Astrocyte of the hippocampus (primary cell): Measurements from ENCODE around the gene VSIG10L2.
A peak's percentile ranks its signal among the peaks of the same experiment; 100 is the strongest.
"Not testable (repeated sequence)": the region's sequence is repeated elsewhere in the genome, so short reads cannot be mapped to it uniquely, and the experiment has no call there.

Experiments used
- DNase-seq: peaks from one replicate; pipeline ENCODE4 v3.0.0; 2011; ENCODE audit warnings: low read depth, low spot score

Gene VSIG10L2

DNA sequence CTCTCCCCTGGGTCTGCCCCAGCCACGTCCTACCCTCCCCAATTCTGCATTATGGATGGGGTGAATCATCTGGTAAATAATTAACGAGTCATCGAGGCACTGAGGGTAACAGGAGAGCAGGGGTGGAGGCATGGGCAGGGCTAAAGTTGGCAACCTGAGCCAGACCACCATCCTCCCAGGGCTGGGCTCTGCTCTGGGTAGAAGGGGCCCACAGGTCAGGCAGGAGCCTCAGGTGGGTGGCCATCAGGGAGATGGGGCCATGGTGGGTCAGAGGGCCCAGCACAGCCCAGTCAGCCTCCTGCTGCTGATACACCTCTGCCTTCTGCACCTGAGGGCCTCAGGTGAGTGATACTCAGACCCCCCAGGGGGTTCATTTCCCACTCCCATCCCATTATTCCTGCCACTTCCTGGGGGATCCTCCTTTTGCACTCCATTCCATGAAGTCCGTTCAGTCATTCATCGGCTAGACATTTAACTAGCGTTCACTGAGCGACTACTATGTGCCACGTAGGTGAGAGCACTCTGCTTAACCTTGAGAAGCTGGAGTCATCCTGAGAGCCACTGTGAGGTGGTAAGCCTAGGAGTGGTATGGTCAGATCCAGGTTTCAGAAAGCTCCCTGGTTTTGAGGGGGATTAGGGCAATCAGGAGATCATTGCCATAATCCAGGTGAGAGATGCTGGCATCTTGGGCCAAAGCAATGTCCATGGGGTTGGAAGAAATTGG is at the start of gene VSIG10L2:
Gene VSIG10L2 (plus strand): TSS at position 248 of the 724 bp plus-strand sequence. CDS start 12 bp downstream, at position 260.
- DNase-seq, result no peak

DNA sequence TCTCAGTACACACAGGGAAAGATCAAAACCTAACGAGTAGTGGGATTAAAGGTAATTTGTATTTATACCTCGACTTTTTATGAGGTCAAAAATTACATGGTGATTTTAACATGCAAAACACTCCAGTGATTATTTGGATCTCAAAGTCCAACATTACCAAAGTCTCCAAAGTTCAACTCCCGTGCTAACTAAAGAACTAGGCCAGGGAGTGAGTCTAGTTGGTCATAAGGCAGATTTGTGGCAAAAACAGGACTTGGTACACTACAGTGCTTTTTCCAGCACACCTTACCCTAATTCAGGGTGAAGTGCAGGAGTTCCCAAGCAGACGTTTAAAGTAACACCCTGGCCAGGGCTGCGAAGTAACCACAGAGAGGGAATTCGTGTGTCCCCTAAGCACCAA is 44.0 kb upstream of the VSIG10L2 start:
- no peak for DNase-seq

DNA sequence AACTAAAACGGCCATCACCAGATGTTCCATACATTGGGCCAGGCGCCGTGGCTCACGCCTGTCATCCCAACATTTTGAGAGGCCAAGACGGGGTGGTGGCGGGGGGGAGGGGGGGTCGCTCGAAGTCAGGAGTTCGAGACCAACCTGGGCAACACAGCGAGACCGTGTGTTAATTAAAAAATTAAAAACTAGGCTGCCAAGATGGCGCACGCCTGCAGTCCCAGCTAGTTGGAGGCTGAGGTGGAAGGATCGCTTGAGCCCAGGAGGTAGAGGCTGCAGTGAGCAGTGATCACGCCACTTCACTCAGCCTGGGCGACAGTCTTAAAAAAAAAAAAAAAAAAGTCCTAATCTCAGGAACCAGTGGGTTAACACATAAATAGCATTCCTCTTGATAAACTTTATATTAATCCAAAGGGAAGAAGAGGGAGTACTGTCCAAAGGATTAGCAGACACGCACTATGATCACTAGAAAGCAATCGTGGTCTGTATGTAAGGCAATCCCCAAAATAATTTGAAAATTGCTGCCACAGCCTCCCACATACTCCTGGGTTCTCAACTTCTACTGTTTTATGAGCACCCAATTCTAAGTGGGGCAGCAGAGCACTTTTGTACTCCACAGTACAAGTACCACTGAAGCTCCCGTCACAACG is 43.4 kb upstream of the VSIG10L2 start:
- no peak for DNase-seq

DNA sequence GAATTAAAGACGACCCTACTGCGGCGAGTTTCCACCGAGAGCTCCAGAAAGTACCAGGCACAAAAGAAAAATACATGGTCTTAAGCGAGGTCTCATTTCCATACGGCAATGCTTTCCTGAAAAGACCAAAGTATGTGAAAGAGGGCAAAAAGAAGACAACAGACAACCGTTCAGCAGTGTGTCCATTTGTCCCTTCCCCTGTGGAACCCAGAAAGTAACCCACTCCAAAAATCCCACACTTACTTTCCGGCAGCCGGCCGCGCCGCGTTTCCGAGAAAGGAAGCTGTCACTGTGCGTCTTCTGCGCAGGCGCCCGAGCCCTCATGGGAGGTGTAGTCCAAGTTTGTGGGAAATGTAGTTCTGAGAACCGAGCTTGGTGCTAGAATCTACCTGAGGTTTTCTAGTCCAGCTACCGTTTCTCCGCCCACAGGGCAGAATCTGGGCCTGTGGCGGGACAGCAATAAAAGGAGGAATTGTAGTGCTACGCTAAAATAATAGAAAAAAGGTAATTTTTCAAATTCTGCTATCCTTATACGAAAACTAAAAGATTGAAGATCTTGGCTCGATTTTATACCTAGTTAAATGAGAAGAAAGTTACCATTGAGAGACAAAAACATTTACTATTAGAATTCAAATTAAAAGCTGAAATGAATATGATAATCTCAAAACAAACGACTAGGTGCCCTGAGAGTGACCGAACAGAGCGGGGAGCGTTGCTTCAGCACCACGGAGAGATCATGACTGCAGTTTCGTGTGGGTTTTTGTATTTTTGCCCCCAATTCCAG is 42.7 kb upstream of the VSIG10L2 start, which contains the start of gene PUS3:
Gene PUS3 (minus strand): TSS at position 280 of the 784 bp plus-strand sequence. CDS start 6,922 bp downstream, outside the sequence.
- DNase-seq, result peak; percentile 93

DNA sequence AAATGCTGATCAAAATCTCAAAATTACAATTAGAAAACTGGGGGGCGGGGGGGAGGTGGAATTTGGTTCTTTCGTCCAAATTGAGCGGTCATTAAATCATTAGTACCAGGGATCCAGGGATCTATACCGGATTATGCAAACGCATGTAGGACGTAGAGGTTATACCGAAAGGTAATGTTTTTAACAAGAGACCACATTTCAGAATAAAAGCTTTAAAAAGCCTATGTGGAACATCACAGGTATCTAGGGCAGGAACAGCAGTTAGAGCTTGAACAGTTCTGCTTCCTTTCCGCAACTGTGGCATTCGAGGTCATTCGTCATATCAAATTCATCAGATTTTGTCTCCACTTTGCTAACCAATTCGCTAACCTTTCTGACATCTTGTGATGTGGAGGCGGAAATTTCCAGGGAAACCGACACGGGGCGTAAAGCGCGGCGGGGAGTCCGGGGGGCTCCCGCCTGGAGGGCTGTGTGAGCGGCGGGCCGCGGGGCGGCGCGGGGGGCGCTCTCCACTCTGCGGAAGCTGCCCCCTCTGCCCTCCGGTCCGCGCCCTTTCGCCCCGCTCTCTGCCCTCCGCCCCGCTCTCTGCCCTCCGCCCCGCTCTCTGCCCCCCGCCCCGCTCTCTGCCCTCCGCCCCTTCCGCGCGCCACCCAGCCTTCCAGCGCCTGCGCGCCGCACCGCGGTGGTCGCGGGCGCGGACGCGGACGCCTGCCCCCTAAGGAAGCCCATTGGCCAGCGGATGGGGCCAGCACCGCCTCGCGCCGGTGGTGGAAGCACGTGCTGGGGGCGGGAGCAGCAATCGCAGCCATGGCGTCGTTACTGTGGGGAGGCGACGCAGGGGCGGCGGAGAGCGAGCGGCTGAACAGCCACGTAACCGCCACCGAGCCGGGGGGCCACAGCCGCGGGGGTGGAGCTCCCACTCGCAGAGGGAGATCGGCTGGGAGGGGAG is 41.9 kb upstream of the VSIG10L2 start, which contains the start of gene DDX25:
Gene DDX25 (plus strand): TSS at position 798 of the 949 bp plus-strand sequence. CDS start 10 bp downstream, at position 808.
- DNase-seq, result peak; percentile 33

DNA sequence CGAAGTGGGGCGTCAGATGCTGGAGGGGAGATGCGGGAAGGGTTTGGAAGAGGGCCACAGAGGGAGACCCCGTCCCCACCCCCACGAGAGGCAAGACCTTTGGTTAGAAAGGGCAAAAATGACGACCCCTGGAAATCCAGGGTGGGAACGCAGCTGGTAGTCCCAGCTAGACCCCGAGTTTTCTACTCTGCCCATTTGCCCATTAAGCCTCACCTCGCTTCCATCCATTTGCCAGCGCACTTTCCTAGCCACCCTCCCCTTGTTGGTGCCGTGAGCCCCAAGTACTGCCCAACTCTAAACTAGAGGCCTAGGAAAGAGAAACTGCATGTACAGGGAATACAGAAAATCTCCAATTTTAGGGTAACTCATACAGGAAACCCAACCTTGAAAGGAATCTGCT is 41.2 kb upstream of the VSIG10L2 start:
- no peak for DNase-seq

DNA sequence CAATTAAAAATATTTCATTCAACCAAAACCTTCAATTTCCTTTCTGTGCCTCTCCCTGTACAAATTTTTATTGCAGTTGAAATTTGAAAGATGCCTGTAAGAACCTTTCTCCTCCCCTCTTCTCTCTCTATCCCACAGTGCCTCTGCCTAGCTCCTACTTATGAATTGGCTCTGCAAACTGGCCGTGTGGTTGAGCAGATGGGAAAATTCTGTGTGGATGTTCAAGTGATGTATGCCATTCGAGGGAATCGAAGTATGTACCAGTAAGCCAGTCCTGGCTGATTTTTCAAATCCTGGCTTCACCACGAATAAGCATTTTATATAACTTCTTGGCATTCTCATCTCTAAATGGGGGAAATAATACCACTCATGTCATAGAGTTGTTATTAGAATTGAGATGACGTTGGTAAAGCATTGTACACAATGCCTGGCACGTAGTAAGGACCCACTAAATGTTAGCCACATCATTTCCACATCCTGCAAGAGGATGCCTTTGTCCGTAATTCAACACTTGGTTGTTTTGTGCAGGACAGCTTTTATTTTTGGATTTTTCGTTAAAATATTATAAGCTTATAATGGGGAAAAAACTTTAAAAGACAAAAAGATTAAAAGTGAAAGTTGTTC is 35.5 kb upstream of the VSIG10L2 start:
- DNase-seq, result no peak

DNA sequence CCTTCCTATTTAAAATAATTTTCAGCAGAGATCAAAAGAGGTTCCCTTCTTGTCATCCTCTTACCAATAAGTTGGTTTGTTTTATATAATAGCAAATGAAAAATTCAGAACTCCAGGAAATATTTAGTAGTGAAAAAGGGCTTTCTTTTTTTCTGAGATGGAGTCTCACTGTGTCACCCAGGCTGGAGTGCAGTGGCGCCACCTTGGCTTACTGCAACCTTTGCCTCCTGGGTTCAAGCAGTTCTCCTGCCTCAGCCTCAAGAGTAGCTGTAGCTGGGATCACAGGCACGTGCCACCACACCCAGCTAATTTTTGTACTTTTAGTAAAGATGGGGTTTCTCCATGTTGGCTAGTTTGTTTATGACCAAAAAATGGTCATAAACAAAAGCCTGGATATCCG is 31.2 kb upstream of the VSIG10L2 start:
- not testable (repeated sequence) for DNase-seq

DNA sequence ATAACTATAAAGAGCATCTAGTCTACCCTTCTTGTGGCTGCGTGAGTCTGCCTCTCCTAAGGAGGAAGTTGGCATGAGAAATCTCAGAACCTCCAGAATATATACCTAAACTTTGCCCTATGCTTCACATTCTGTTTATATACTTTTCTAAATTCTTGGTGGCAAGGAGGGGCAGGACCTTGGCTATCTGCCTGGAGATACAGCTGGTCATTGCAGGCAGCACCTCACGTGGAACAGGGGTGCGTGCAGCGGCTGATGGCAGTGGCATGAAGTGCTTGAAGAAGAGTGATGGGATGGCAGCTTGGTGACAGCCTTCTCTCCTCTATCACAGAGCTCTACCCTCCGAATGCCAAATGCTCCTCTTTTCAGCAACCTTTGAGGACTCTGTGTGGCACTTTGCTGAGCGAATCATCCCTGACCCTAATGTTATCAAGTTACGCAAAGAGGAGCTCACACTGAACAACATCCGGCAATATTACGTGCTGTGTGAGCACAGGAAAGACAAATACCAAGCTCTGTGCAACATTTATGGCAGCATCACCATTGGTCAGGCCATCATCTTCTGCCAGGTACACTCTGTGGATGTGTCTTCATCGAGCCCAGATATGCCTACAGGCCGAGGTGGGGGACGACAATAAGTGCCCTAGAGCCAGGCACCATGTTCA is 29.0 kb upstream of the VSIG10L2 start:
- no peak for DNase-seq

DNA sequence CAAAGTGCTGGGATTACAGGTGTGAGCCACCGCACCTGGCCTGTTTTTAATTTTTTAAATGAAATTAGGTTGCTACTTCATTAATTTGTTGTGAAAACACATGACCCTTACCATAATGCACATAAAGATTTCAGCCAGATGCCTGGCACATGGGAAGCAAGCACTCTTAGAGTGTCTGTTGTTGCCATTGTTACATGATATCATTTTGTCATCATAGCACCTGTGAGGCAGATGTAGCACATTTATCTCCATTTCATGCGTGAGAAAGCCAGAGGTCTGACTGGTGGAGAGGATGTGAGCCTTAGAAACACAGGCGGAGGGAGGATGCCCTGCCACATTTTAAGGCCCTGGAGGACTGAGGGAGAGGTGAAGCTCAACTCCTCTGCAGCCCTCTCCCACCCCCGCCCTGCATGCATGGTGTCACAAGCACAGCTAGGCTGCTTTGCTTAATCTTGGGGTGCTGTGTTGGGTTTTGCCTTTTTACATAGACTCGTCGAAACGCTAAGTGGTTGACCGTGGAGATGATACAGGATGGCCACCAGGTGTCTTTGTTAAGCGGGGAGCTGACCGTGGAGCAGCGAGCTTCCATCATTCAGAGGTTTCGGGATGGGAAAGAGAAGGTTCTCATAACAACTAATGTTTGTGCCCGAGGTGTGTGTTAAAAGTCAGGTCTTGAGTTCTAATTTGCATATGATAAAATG is 27.6 kb upstream of the VSIG10L2 start:
- DNase-seq, result no peak

DNA sequence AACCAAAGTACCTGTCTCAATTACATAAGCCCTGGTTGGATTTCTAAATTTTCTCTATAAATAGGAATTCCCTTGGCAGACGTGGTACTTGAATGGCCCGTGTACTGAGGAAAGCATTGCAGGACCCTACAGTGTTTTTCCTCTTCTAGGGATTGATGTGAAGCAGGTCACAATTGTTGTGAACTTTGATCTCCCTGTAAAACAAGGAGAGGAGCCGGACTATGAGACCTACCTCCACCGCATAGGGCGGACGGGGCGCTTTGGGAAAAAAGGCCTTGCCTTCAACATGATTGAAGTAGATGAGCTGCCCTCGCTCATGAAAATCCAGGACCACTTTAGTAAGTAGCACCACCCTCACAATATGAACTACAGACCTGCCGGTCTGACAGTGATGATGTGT is 24.8 kb upstream of the VSIG10L2 start:
- no peak for DNase-seq

DNA sequence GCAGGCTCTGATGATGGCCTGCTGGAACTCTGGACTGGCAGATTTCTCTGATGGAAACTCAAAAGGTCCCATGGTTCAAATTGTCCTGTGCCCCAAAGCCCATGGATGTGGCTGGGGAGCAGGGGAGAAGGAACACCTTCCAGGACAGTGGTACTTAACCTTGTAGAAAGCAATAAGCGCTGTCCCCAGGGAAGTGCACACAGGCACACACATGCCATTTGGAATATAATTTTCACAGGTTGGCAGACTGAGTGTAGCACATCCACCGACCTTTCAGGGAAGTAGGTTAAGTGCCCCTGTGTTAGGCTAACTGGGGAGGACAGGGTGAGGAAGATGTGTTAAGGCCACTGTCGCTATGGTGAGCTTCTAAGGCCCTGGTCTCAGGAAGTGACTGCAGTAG is 23.7 kb upstream of the VSIG10L2 start:
- DNase-seq, result no peak

DNA sequence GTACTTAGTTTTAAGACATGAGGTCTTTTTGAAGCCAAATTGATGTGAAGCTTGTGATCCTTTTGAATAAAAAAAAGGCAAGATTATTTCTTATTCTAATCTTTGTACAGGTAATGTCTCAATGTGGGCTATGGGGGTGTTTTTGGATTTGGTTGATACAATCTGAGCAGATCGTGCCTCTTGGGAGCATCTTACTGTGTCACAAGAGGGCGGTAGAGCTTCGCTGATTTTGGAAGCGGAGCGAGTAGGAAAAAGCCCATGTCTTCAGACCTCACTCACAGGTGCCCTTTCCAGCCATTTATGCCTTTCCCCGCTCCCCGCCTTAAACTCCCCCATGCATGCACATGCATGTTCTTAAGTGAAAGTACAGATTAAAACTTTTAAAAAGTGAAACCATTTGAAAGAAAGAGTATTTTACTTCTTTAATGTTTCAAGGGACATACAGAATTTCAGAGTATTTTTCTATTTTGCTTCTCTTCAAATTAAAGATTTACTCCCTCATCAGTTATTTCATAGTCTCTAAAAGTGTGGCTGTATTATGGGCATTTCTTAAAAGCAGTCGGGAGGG is 22.7 kb upstream of the VSIG10L2 start:
- DNase-seq, result peak; percentile 85

DNA sequence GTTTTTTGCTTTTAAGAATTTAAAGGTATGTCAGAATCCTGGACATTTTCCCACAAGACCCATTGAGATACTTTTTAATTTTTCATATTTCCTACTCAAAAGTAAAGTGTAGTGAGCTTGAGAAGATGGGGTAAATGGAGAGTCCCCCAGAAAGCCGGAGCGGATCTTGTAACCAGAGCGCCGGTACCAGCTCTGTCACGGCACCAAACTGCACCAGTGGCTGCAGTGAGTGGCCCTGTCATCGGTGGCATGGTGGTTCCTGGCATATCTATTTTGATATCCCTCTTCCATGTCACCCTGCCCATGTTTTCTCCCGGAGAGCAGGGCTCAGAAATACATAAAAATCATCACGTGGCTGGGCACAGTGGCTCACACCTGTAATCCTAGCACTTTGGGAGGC is 22.2 kb upstream of the VSIG10L2 start:
- DNase-seq, result no peak

DNA sequence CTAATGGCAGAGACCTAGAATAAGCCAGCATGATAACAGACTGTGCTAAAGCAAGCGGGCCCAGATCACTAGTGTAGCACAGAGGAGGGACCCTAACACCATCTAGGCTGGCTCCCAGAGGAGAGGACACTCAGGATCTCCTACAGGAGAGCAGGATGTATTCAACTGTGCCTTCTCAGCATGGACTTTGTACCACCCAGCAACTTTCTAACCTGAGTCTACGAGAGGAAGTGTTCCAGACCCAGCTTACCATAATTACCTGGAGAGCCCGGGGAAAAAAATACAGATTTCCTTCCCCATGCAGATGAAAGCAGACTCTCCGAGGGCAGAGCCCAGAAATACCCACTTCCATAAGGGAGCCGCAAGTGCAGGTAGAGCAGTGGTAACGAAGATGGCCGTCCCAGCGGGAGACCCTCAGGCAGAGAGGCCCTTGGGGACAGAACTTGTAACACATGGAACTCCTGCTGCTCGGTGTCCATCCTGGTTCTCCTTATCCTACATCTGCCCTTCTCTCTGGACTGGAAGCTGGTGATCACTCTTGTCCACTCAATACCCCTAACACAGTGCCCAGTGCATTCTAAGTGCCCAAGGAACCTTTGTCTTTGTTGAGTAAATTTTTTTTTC is 21.3 kb upstream of the VSIG10L2 start:
- no peak for DNase-seq

DNA sequence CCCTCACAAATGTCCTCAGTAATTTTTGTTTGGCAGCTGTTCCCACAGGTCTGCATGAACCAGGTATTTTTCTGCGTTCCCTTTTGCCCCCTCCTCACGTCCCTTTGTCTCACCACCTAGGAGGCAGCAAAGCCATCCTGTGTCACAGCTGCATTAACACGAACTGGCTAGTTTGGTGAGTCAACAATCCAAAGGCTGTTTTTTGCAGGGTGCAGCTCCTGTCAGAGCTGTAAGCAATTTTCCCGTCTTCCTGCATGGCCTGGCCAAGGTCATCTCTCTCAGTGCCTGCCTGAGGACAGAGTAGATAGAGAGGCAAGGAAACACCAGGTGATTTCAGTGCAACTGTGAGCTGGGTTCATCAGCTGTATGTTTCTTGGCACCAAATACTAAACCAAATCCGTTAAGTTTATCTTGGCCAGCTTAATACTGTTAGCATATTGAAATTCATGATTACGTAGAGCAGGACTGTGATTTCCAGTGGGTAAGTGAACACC is 20.6 kb upstream of the VSIG10L2 start:
- peak; percentile 38 for DNase-seq

DNA sequence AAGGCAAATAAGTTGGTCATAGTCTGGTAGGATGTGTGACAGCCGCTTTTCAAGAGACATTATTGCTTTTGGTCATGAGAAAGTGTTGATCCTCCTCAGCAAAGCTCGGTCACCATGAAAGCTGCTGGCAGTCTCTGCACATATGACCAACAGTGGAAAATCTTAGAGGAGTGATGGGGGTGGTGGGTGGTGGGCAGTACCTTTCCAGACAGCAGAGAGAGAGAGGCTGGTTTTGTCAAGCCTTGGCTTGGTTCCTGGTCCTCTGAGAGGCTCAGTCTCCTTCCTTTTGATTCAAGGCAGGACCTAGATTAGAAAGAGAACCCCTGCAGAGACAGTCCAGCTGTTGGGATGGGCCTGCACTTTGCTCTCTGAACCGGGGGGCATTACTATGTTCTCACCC is 20.0 kb upstream of the VSIG10L2 start:
- no peak for DNase-seq

DNA sequence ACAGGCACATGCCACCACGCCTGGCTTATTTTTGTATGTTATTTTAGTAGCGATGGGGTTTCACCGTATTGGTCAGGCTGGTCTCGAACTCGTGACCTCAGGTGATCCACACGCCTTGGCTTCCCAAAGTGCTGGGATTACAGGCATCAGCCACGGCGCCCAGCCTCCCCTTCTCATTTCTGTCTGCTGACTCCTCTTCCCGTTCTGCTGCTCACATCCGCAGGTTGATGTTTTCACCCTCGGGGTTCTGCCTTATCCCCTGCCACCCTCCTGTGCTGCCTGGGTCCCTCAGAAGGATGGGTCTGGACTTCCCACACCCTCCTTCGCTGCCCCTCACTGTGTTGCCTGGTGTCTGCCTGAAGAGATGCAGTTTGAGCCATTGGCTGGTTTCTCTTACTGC is 19.2 kb upstream of the VSIG10L2 start:
- no peak for DNase-seq
